CD4-positive, alpha-beta T cell treated with Interleukin-15 for 1 hour (primary cell): ENCODE measurements around the gene ECI2.

Source experiments
- DNase-seq: peaks from one replicate; pipeline ENCODE4 v3.0.0-alpha.2; 2020

The ECI2 gene, protein sequence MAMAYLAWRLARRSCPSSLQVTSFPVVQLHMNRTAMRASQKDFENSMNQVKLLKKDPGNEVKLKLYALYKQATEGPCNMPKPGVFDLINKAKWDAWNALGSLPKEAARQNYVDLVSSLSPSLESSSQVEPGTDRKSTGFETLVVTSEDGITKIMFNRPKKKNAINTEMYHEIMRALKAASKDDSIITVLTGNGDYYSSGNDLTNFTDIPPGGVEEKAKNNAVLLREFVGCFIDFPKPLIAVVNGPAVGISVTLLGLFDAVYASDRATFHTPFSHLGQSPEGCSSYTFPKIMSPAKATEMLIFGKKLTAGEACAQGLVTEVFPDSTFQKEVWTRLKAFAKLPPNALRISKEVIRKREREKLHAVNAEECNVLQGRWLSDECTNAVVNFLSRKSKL

DNA sequence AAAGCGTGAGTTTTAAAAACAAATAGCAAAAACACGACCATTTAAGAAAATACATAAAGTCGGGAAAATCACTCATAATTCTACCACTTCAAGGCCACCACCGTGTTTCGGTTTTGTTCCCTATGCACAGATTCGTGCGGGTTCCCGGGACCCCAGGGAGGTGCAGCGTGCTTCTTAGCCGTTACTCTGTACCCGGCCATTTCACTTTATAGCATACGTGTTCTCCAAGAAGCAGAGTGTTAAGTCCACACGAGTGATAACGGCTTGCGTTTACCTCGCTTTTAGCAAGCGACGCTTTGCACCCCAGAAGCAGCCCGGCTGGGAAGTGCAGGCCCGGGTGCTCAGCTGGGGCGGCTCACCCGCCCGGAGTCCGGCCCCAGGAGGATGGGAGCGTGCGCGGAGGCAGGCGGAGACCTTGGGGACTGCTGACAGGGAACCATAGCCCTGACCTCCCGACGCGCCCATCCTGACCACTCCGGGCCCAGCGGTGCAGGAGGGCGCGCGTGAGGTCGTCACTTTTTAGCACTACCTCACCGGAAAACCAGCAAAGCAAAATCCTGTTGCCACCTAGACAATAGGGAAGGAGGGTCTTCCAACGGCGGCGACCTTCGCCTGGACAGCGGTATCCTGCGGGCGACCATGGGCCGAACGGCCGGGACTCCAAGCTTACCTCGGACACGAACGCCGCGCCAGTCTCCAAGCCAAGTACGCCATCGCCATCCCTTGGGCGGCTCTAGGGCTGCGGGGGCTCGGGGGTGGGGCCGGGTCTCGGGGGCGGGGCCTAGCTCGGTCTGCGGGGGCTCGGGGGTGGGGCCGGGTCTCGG lies at the start of gene ECI2:
ECI2 (minus strand) TSS at position 735 of the 824 bp plus-strand sequence; CDS start at position 720, 15 bp downstream.
- DNase-seq = peak; percentile 54

DNA sequence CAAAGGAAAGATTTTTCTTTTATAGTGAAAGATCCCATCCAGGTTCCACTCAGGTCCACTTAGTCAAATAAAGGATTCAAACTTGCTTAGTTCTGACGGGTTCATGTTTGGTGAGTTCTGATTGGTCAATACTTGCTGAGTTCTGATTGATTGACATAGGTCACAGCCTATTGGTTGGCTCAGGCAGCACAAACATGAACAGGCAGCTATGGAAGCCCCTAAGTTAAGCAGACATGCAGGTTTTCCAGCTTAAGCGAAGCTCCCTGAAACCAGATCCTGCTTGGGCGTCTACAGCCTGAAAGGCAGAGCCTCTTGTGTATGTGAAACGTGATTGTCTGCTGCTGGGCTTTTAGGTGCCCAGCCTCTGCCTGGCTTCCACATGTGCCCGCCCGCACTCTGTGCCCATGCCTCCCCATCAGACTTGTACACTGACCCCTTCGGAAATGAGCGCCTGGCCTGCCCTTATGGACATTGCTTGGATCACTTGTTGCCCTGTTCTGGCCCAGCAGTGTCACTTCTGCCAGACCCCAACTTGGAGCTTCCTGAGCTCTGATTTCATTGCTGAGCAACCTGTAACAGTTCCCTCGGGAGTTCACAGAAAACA lies 45.4 kb upstream of the ECI2 start:
- no peak for DNase-seq

DNA sequence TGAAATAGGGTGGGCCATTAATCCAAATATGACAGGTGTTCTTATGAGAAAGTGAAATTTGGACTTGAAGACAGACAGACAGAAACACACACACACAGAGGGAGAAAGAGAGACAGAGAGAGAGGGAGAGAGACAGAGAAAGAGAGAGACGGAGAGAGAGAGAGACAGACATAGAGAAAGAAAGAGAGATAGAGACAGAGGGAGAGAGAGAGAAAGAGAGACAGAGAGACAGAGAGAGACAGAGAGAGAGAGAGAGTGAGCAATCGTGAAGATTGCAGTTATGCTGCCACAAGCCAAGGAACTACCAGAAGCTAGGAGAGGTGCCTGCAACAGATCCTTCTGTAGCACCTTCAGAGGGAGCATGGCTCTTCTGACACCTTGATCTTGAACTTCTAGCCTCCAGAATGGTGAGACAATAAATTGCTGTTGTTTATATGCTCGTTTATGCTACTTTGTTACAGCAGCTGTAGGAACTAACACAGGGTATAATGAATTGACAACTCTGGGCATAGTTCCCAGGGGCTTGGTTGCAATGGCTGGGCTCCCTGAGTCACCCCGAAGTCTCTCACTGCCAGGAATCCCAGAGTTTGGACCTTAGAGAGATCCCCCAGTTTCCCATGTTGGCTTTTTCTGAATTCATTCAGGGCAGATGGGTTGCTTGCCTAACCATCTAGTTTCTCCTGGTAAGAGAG lies 44.7 kb upstream of the ECI2 start:
- DNase-seq = no peak

DNA sequence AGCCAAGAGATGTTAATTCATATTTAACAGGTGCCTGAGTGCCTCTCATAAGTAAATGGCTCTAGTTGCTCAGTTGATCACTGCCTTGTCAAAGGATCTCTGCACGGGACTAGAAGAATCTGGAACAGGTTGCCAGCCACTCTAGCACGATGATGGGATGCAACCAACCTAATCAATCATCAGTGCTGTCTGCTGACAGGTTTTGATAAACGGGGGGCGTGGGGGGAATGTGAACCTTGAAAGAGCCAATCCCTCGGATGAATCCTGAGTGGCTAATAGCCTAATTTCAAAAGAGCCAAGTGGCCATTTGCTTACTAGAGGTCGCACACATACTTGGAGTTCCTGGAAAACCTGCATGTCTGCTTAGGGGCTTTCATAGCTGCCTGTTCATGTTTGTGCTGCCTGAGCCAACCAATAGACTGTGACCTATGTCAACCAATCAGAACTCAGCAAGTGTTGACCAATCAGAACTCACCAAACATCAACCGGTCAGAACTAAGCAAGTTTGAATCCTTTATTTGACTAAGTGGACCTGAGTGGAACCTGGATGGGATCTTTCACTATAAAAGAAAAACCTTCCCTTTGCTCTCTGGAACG lies 43.5 kb upstream of the ECI2 start:
- DNase-seq = no peak

DNA sequence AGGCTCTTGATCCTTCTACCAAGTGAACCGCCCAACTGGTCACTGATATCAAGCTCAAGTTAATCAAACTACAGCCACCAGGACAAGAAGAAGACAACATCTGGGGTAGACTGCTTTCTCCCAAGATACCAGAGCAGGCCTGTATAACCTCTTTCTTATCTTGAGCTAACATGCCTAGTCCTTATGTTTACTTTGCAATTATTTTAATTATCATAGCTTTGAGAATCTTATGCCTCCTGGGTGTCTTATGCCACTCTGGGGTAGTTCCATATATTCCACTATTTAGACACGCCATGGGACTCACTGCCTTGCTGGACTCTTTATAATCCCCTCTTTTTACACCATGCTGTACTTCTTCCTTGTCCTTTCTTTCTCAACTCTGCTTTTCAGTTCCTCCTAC lies 41.5 kb upstream of the ECI2 start:
- no peak for DNase-seq

DNA sequence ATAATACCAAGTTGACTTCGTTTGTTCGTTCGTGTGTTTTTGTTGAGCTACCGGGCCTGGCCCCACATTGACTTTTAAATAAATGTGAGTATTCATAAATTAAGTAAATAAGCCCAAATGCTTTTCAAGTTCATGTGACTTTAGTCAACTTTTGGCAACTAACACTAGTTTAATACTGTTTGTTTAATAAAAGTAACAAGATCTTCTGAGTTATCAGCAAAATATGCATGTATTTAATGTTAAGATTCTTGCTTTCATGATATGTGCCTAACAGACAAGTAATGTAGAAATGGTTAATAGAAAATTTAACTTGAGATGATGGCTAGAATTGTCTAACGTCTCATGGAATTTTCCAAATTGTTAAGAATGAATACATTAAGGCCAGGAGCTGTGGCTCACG lies 38.7 kb upstream of the ECI2 start:
- no peak for DNase-seq

DNA sequence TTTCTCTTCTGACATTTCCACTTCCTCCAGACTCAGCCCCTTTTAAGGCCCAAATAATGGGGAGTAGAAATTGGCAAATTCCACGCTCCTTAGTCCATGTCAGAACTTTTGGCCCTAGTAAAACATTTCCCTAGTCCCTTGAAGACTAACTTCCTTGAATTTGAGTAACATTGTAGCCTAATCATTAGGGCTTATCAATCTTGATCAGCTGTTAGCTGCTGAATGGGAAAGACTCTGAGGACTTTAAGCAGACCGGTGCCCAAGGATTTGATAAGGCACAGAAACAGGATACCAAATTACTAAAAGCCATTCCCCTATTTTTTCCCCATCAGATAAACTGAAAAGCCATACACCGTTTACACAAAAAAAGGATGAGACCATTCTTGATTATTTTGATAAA lies 37.0 kb upstream of the ECI2 start:
- no peak for DNase-seq

DNA sequence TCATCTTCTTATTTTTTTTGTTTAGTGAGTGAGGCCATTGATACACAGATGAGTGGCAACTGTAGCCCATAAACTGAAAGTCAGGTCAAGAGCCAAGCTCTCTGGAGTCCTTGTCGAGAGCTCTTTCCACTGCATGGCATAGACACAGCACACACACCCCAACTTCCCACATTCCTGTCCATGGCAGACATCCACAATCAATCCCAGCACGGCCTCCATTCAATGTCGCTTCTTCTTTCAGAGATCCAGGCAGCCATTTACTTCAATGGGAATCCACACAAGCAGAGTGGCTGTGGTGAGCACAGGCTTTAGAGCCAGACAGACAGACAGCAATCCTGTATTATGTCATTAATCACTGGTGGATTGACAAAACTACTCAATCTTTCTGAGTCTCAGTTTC lies 34.9 kb upstream of the ECI2 start:
- no peak for DNase-seq

DNA sequence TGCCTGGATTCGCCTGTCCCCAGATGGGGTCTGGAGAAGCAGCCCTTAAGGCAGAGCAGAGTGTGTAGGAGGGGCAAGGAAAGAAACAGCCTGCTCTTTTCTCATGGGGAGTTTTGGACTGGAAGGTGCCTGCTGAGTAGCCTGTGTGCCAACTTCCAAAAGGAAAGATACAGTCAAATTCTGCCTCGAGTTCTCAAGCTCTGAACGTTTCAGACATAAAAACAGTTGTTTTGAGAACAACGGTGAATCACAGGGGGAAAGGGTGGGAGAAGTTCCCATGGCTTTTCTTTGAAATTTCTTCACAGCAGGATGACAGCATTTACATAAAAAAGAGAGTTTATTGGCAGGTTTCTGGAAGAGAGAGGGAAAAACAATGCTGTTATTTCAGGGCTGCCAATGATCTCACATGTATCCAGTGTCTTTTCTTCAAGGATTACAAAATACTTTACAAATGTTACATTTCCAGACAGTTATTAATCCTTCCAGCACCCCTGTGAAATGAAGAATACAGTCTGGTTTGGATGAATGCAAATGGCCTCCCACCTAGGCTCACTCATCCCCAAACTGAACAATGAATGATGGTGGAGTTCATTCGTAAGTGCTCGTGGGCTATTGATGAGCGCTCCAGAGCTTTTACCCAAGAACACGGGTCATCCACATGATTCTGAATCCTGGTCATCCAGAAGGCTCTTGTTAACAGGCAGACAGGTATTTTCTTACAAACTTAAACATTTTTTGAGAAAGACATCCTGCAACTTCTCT lies 33.8 kb upstream of the ECI2 start:
- DNase-seq = no peak

DNA sequence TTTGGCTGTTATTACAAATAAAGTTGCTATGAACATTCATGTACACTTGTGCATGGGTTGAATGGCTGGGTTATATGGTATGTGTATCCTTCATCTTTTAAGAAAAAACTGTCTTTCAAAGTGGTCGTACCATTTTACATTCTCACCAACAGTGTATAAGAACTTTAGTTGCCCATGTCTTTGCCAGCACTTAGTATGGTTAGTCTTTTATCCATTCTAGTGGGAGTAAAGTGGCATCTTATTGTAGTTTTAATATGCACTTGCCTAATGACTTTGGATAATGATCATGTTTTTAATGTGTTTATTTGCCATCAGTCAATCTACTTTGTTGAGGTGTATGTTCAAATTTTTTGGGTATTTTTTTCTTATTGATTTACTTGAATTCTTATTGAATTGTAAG lies 32.5 kb upstream of the ECI2 start:
- no peak for DNase-seq

DNA sequence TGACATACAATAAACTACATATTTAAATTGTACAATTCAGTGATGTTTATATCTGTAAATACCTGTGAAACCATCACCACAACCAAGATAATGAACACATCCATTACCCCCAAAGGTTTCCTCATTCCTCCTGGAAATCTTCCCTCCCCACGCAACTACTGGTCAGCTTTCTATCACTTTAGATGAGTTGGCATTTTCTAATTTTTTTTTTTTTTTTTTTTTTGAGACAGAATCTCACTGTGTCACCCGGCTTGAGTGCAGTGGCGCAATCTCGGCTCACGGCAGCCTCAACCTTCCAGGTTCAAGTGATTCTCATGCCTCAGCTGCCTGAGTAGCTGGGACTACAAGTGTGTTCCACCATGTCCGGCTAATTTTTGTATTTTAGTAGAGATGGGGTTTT lies 31.7 kb upstream of the ECI2 start:
- DNase-seq = no peak

DNA sequence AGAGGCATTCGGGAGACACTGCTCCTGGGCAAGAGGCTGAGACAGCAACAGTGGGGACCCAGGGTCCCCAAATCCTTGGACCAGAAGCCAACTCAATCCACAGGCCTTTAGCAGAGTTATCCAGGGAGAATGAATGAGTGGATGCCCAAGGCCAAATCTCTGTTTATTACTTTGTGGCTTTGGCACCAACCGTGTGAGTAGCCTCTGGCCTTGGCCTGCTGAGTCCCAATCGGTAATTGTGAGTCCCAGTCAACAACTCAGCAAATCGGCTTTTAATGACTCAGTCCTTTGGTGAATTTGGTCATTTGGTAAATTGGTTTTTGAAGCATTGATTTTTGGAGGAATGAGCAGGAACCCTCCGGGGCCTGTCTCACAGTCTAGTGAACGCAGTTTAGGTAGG lies 29.1 kb upstream of the ECI2 start:
- DNase-seq = no peak

DNA sequence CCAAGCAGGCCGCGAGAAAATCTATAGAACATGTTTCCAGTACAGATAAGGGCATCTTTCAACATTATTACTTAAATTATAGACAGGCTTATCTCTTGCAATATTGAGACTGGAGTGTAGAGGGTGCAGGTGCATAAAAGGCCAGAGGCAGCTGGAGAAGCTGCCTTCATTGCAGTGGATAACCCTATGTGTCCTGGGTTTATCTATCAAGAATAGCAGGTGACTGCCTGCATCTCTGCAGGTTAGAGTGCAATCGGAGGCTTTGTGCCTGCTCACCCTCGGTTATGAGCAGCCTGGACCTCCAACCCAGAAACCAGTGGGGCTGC lies 28.7 kb upstream of the ECI2 start:
- no peak for DNase-seq

DNA sequence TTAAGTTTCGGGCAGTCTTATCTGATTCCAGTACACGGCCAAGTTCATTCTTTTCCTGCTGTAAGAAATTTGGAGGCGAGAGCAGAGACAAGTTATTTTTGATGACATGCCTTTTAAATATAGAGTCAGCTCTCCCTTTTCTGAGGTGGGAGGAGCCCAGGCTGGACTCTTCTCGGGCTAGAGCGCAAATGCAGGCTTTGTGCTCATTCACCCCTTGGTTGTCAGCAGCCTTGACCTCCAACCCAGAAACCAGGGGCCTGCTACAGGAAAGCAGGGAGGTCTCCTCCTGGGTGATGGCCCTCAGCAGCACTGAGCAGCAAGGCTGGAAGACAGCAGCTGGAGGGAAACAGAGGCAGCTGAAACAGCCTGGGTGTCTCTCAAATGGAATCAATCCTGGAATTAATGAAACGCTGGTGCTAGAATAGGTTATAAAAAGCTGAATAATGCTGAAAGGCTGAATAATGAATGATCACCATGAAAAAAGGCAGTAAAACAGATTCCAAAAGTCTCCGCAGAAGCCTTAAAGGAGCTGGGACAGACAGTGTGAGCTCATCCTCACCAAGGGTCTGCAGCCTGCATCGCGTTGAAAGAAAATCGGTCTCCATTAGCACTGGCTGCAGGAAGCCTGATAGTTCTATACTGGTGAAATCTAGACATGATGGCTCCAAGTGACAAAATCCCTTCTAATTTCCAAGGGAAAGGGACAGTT lies 28.2 kb upstream of the ECI2 start:
- no peak for DNase-seq

DNA sequence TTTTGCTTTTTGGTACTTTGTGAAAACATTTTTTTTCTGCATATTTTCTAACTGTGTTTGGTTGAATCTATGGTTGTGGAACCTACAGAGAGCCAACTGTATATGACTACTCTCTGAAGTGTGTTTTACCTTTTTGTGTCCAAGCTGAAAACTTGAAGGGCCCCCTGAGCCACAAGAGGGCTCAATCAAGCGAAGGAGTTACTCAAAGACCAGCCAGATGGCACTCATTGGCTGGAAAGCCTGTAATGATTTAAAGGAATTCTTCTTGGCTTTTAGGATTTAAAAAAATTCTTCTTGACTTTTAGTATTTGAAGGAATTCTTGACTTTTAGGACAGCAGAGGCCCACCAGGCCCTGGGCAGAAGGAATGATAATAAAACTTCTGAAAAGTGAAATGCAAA lies 27.0 kb upstream of the ECI2 start:
- DNase-seq = no peak

DNA sequence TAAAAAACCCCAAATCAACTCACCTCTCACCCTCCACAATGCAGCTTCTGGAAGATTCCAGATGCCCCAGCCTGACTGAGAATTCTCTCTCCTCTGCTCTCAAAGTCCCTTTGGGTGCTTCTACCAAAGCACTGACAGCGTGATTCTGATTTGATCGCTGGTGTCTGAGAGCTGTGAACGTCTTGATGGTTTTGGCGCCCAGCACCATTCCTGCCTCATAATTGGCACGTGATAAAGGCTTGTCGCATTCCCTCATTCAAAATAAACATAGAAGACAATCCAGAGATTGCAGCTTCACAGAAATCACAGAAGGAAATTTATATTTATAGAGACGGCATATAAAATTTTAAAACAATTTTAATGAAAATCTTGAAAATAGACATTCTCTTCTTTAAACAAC lies 24.1 kb upstream of the ECI2 start:
- no peak for DNase-seq

DNA sequence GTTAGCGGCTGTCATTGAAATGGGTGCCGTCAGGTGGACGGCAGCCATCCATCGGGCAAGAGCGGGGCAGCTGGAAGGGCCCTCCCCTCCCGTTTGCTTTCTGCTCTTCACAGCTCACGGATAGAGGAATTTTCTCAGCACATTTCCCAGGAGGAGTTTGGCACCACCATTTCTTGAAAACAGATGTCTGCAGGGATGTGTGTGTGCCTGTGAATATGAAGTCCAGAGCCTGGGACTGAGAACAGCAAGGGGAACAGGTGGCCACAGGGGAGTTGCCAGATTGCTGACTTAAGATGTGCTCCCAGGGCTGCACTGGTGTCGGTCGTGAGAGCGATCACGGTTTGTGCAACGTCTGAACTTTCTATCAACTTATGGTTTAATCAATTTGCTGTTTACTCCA lies 22.1 kb upstream of the ECI2 start:
- no peak for DNase-seq

DNA sequence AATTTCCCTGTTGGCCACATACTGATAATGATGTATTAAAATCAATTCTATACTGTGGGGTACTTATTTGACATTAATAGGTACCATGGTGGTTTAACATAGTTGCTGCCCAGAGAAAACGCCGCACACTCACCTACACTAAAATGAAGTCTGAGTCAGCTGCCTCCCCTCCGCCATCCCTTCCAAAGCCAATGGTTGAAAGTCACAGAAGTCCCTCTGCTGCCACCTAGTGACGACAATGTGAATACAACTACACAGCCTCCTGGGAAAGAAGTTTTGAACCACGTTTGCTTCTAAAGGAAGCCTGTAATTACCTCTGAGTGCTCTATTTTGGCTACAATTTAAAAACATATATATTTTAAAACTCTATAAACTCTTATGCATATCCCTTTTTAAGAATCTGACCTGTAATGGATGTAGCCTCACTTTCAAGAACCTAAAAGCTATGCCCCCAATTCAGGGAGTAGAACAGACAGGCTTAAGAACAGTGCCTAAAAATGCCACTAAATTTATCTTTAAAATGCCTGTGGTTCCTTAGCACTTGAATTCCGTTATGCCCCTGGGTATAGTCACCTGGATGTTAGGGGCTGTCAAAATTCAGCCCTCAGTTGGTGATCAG lies 20.6 kb upstream of the ECI2 start:
- DNase-seq = peak; percentile 68

DNA sequence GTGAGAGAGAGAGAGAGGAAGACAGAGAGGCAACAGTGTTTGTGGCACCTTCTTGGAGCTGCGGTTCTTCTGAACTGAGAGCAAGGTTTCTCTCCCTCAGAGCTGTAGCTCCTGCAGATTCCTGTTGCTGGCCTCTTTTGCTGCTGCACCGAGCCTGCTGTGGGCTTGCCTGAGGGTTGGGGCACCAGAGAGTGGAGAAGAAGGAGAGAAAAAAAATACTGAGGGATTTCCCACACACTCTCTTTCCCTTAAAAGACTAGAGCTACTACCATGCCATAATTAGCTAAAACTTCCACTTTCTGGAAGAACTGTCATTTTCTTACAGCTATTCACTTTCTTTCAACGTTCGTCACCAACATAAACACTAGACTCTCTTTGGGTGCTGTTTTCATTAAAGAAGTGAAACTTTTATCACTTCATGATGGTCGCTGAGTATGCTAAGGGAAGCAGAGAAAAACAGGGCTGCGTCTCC lies 18.2 kb upstream of the ECI2 start:
- DNase-seq = no peak

DNA sequence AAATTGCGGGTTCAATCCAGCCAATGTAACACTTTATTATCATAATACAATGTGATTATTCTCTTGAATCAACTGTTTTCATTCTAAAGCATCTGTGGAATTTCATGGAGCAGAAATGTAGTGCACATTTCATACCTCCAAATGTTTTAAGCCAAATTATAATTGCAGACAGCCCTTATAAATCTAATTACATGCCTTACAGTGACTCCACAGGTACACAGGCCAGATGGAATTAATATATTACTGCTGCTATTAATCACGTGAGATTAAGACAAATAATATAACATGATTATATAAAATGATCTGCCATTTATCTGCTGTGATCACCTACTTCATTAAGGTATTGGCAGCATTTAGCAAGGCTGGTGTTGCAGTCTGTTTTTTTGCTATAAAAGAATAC lies 9.7 kb upstream of the ECI2 start:
- no peak for DNase-seq

DNA sequence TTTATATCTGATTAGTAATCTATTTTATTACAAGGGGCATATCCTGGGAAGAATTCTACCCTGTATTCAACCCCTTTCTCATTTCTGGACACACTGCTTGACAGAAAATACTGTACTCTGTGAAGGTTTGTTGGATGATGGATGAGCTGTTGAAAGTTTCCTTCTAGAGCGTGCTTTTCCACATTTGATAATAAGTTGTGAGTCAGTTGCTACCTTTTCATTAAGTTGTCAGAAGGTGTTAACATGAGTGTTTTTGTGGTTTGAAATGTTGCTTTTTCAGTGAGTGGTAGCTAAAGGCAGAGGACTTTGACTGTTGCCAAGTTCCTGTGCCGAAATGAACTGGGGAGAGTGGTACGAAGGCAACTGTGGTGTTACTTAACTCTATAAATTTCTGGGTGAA lies 3.9 kb upstream of the ECI2 start:
- DNase-seq = no peak
